Osteocyte (in vitro differentiated cells): Measurements from ENCODE around the gene HOXA13. TPM values are rescaled to one million over a fixed set of nuclear protein-coding genes. Genes with fewer than 3 reads are reported as not detected.

Experiments used
- DNase-seq: peaks from one replicate; pipeline ENCODE4 v3.0.0; 2021; ENCODE audit warnings: mixed read lengths; ENCODE audit not compliant: unreplicated experiment; ENCODE audit errors: extremely low spot score
- H3K27ac Mint-ChIP-seq: one replicate; pipeline ENCODE4 v1.8.0; 2021; ENCODE audit warnings: mild to moderate bottlenecking, mixed read lengths; ENCODE audit not compliant: unreplicated experiment
- H3K27me3 Mint-ChIP-seq: one replicate; pipeline ENCODE4 v1.8.0; 2021; ENCODE audit warnings: mixed read lengths; ENCODE audit not compliant: unreplicated experiment
- H3K36me3 Mint-ChIP-seq: one replicate; pipeline ENCODE4 v1.8.0; 2021; ENCODE audit warnings: mixed read lengths; ENCODE audit not compliant: unreplicated experiment
- H3K4me1 Mint-ChIP-seq: one replicate; pipeline ENCODE4 v1.8.0; 2021; ENCODE audit warnings: mixed read lengths; ENCODE audit not compliant: unreplicated experiment
- H3K4me3 Mint-ChIP-seq: one replicate; pipeline ENCODE4 v1.8.0; 2021; ENCODE audit warnings: mild to moderate bottlenecking, moderate library complexity, mixed read lengths; ENCODE audit not compliant: unreplicated experiment
- H3K9me3 Mint-ChIP-seq: one replicate; pipeline ENCODE4 v1.8.0; 2021; ENCODE audit warnings: mixed read lengths; ENCODE audit not compliant: unreplicated experiment
- CTCF ChIP-seq: fragments of 200-600 bp; sonication (generic); IDR thresholded peaks from 2 replicates; pipeline ENCODE4 v1.5.0; 2021; ENCODE audit warnings: antibody characterized with exemption, mild to moderate bottlenecking, moderate library complexity
- total RNA-seq: library from RNA; stranded (reverse); gene quantifications from 2 replicates; pipeline ENCODE4 v1.2.1, GENCODE V29; 2021

Gene HOXA13
- total RNA-seq, 1 donor from 2014 or later: not detected

GRCh38 chr7:27157702-27158431 is 42.0 kb downstream of the HOXA13 start:
- peaks cover 7% of the 10 kb centered on the region for H3K9me3 Mint-ChIP-seq
- H3K4me1 Mint-ChIP-seq: peaks cover 12% of the 10 kb centered on the region
- H3K27me3 Mint-ChIP-seq: peaks cover 87% of the 10 kb centered on the region
- no peak overlapping the region for H3K4me3 Mint-ChIP-seq
- H3K36me3 Mint-ChIP-seq: peaks cover 1% of the 10 kb centered on the region
- TF ChIP-seq CTCF: no peak
- DNase-seq: no peak
- no peak overlapping the region for H3K27ac Mint-ChIP-seq

GRCh38 chr7:27156916-27157701 is 42.8 kb downstream of the HOXA13 start:
- peaks cover 86% of the 10 kb centered on the region for H3K27me3 Mint-ChIP-seq
- H3K4me3 Mint-ChIP-seq: no peak overlapping the region
- no peak for DNase-seq
- H3K4me1 Mint-ChIP-seq: peaks cover 12% of the 10 kb centered on the region
- TF ChIP-seq CTCF: no peak
- H3K9me3 Mint-ChIP-seq: peaks cover 7% of the 10 kb centered on the region
- H3K36me3 Mint-ChIP-seq: peaks cover 1% of the 10 kb centered on the region
- H3K27ac Mint-ChIP-seq: no peak overlapping the region

GRCh38 chr7:27156508-27156898 is 43.4 kb downstream of the HOXA13 start, which contains the start of gene HOXA7:
Gene HOXA7, minus strand, starts transcription at chr7:27156675. Its CDS starts 130 bp downstream, at chr7:27156545.
- no peak within 1 kb of the TSS for H3K27ac Mint-ChIP-seq
- H3K4me1 Mint-ChIP-seq: peaks cover 15% of the 10 kb centered on the region
- peaks cover 1% of the 10 kb centered on the region for H3K36me3 Mint-ChIP-seq
- peaks cover 7% of the 10 kb centered on the region for H3K9me3 Mint-ChIP-seq
- H3K27me3 Mint-ChIP-seq: peaks cover 88% of the 10 kb centered on the region
- no peak for DNase-seq
- no peak for TF ChIP-seq CTCF
- no peak within 1 kb of the TSS for H3K4me3 Mint-ChIP-seq

- H3K27ac Mint-ChIP-seq: no peak overlapping the region
- H3K4me3 Mint-ChIP-seq: no peak overlapping the region
- peaks cover 7% of the 10 kb centered on the region for H3K9me3 Mint-ChIP-seq
- no peak for DNase-seq
- H3K4me1 Mint-ChIP-seq: peaks cover 18% of the 10 kb centered on the region
- no peak for TF ChIP-seq CTCF
- peaks cover 90% of the 10 kb centered on the region for H3K27me3 Mint-ChIP-seq
- peaks cover 1% of the 10 kb centered on the region for H3K36me3 Mint-ChIP-seq
Observed at GRCh38 chr7:27155816-27156507, 43.9 kb downstream of the HOXA13 start.
